ENCODE measurements around the gene PELO.

The PELO gene

GRCh38 chr5:52773342-52773741 lies 14.4 kb upstream of the PELO start:
- no peak for DNase-seq

GRCh38 chr5:52774005-52774410 lies 13.7 kb upstream of the PELO start:
- no peak for DNase-seq

GRCh38 chr5:52776116-52776515 lies 11.6 kb upstream of the PELO start:
- DNase-seq = no peak

- no peak for DNase-seq
Measured at GRCh38 chr5:52777186-52777585, 10.5 kb upstream of the PELO start.

- DNase-seq = no peak
Measured at GRCh38 chr5:52778781-52779180, 8.9 kb upstream of the PELO start.

GRCh38 chr5:52779213-52779612 lies 8.5 kb upstream of the PELO start:
- no peak for DNase-seq

GRCh38 chr5:52783226-52783959 lies 4.3 kb upstream of the PELO start:
- no peak for DNase-seq

- no peak for DNase-seq
Measured at GRCh38 chr5:52784737-52785136, 3.0 kb upstream of the PELO start.

- DNase-seq = no peak
Measured at GRCh38 chr5:52786391-52786790, 1.3 kb upstream of the PELO start.

- no peak for DNase-seq
Measured at GRCh38 chr5:52786949-52787599, 642 bp upstream of the PELO start.

- no peak for DNase-seq
Measured at GRCh38 chr5:52788505-52788821, 747 bp downstream of the PELO start.

- DNase-seq = no peak
Measured at GRCh38 chr5:52789378-52789777, 1.7 kb downstream of the PELO start.

GRCh38 chr5:52789851-52790250 lies 2.1 kb downstream of the PELO start:
- no peak for DNase-seq

- DNase-seq = no peak
Measured at GRCh38 chr5:52791366-52791765, 3.6 kb downstream of the PELO start.

GRCh38 chr5:52794519-52794918 lies 6.8 kb downstream of the PELO start:
- no peak for DNase-seq

GRCh38 chr5:52796031-52796430 lies 8.3 kb downstream of the PELO start:
- DNase-seq = no peak

GRCh38 chr5:52796516-52797103 lies 8.9 kb downstream of the PELO start:
- DNase-seq = no peak

GRCh38 chr5:52798938-52799337 lies 11.2 kb downstream of the PELO start:
- no peak for DNase-seq

GRCh38 chr5:52799358-52799982 lies 11.8 kb downstream of the PELO start:
- DNase-seq = no peak

GRCh38 chr5:52799983-52800393 lies 12.3 kb downstream of the PELO start:
- peak; percentile 59 for DNase-seq

GRCh38 chr5:52800394-52801213 lies 12.9 kb downstream of the PELO start:
- DNase-seq = no peak

GRCh38 chr5:52801329-52801728 lies 13.6 kb downstream of the PELO start:
- DNase-seq = no peak
